GM18499 (cell line): Measurements from ENCODE around the gene MCL1.

ENCODE experiments used
- ATAC-seq: cut with Tn5 transposase; IDR thresholded peaks from one replicate; pipeline ENCODE4 v1.9.1; 2021; ENCODE audit warnings: moderate number of reproducible peaks; ENCODE audit not compliant: insufficient read depth, unreplicated experiment

The MCL1 gene

GRCh38 chr1:150558761-150559655, 20.4 kb downstream of the MCL1 start:
- ATAC-seq = no peak

DNA sequence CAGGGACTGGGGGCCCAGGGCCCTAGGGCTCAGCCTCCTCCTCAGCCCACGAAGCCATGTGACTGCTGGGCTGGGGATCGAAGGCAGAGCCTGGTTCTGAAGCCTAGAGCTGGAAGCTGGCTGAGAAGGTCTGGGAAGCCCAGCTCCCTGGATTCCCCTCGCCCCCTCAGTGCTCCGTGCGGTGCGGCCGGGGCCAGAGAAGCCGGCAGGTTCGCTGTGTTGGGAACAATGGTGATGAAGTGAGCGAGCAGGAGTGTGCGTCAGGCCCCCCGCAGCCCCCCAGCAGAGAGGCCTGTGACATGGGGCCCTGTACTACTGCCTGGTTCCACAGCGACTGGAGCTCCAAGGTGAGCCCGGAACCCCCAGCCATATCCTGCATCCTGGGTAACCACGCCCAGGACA, 21.1 kb downstream of the MCL1 start:
- ATAC-seq = no peak

GRCh38 chr1:150557813-150558212, 21.6 kb downstream of the MCL1 start:
- no peak for ATAC-seq

- ATAC-seq = no peak
Measured at GRCh38 chr1:150557065-150557600, 22.3 kb downstream of the MCL1 start.

- no peak for ATAC-seq
Measured at GRCh38 chr1:150555971-150556865, 23.2 kb downstream of the MCL1 start.

- no peak for ATAC-seq
Measured at GRCh38 chr1:150555198-150555970, 24.0 kb downstream of the MCL1 start.

GRCh38 chr1:150554086-150554452, 25.3 kb downstream of the MCL1 start:
- no peak for ATAC-seq

GRCh38 chr1:150553392-150554085, 25.9 kb downstream of the MCL1 start:
- ATAC-seq = no peak

DNA sequence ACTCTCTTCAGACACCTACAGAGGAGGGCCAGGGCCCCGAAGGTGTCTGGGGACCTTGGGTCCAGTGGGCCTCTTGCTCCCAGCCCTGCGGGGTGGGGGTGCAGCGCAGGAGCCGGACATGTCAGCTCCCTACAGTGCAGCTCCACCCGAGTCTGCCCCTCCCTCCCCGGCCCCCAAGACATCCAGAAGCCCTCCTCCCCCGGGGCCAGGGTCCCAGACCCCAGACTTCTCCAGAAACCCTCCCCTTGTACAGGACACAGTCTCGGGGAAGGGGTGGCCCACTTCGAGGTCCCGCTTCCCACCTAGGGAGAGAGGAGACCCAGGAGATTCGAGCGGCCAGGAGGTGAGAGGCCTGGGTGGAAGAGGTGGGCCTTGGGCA, 26.5 kb downstream of the MCL1 start:
- ATAC-seq = no peak

DNA sequence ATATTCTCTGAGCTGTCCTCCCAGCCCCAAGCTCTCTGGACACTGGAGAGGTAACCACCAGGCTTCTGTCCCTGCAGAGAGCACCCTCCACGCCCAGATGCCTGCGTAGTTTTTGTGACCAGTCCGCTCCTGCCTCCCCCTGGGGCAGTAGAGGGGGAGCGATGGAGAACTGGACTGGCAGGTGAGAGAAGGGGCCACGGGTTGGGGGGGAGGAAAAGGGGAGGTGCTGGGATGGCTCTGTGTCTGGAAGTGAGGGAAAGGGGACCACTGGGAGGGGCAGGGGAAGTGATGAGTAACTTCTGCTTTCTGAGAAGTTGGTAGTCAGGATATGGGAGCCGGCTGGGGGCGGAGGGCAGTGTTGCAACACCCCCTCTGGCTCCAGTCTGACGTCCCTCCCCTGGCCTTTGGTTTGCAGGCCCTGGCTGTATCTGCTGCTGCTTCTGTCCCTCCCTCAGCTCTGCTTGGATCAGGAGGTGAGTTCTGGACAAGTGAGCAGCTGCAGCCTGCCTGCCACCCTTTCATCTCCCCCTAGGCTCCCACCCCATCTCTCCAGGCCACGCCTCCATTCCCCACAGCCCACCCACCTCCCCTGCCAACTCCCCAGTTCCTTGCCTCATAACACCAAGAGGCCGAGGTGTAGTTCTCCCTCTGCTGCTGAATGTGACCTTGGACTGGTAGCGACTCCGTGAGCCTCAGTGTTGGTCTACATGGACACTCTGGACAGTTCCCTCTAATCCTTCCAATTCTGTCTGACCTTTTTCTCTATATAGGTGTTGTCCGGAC, 27.1 kb downstream of the MCL1 start:
- ATAC-seq = no peak

DNA sequence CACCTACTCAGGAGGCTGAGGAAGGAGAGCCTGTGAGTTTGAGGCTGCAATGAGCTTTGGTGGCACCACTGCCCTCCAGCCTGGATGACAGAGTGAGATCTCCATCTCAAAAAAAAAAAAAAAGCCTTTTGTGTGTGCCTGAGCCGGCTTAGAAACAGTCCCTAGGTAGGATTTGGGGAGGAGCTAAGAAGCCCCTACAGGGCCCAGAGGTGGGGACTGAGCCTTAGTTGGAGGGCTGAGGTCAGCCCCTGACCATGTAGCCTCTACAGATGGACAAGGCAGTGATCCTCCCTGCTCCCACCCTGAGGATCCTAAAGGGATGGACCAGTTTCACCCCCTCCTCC, 27.7 kb downstream of the MCL1 start:
- ATAC-seq = no peak

- no peak for ATAC-seq
Measured at GRCh38 chr1:150551051-150551783, 28.2 kb downstream of the MCL1 start.

- no peak for ATAC-seq
Measured at GRCh38 chr1:150550222-150551050, 29.0 kb downstream of the MCL1 start.

DNA sequence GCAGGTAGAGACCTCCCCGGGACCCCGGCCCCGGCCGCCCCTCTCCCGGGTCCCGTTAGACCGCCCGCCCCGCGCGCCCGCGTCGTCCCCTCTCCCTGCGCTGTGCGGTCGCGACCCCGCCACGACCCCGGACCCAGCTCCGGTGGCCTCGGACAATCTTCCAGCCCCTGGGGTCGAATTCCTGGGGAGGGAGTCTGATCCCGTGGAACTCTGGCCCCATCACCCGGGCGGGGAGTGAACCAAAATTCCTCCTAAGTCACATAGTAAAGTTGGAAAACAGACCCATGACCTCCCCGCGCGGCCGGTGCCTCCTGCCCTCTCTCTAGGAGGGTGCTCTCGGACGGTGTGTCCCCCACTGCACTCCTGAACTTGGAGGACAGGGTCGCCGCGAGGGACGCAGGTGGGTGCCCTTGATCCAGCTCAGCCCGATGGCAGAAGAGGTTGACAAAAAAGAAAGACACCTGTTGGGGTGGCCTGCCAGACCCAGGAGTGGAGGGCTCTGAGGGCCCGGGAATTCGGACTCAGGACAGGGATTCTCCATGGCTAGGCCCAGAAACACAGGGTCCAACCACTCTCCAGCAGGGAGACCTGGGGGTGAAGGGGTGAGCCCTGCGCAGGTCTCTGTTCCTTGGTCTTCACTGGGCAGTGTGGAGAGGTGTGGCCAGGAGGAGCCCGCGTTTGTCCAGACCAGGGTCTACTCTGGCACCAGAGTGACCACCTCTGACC, 29.8 kb downstream of the MCL1 start:
- no peak for ATAC-seq

DNA sequence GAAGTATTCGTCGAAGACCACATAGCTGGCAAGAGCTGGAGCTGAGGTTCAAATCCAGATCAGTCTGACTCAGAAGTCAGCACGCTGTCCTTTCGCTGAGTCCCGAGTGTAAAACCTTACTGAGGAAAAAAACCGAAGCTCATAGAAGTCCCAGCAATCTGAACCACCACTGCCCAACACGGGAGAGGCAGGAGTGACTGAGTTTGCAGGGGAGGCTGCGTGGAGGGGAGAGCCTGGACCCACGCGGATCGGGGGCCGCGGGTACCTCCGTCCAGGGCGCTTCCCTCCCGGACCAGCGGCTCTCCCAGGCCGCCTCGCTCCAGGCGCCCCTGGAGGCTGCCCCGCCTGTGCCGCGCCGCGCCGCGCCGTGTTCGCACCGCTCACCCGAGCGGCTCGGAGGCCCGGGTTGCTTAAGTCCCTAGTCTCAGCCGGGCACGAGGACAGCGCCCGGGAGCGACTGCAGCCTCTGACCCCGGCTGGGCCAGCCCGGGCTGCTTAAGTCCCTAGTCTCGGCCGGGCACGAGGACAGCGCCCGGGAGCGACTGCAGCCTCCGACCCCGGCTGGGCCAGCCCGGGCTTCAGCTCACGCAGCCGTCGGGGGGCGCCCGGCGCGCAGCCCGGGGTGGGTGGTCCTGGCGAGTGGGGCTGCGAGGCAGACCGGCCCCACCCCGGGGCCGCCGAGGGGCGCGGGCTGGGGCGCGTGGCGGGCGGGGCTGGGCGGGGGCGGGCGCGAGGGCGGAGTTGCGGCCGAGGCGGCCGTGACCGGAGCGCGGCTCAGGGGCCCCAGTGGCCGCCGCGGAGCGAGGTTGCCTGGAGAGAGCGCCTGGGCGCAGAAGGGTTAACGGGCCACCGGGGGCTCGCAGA, 30.5 kb downstream of the MCL1 start, which contains the start of gene ADAMTSL4:
ADAMTSL4 (plus strand) TSS at position 777 of the 864 bp plus-strand sequence. CDS start 2,881 bp downstream, outside the sequence.
- ATAC-seq = no peak

- no peak for ATAC-seq
Measured at GRCh38 chr1:150548324-150548631, 31.1 kb downstream of the MCL1 start.
